ENCODE measurements around the gene LBX1.

GRCh38 chr10:101249171-101249581 lies 19.9 kb upstream of the LBX1 start:
- TF ChIP-seq EZH2 (IDR thresholded peaks at IDR 0.05; ENCODE audit: borderline replicate concordance, insufficient read depth, low read depth, low read length, poor library complexity, severe bottlenecking) (no peak), CTCF (IDR thresholded peaks at IDR 0.05) (no peak)
